ENCODE results near the gene GLO1. TPM values are rescaled to one million over a fixed set of nuclear protein-coding genes. Genes with fewer than 3 reads are reported as not detected.

Gene GLO1
- total and polyA plus RNA-seq, 12 donors, result 44.6 to 174 (median 97.3) TPM

DNA sequence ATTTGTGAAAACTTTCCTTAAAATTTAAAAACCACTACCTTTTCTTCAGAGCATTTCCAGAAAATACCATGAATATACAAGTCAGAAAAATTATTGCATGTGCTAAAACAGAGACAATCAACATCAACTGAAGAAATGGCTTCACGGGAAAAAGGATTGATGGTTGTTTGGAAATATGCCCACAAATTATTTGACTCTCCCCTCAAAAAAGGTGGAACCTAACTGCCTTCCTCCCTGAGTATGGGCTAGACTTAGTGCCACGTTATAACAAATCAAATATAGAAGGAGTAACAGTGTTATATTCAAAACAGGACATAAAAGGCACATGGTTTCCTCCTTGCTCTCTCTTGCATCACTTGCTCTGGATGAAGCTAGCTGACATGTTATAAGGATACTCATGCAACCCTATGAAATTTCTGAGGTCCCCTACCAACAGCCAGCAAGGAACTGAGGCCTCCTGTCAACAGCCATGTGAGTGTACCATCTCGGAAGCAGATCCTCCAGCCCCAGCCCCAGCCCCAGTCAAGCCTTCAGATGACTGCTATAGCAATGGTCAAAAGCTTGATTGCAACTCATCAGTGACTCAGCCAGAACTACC is 71.7 kb downstream of the GLO1 start:
- Histone ChIP-seq H3K27ac (no peak overlapping the region), H3K4me1 (replicated peaks in 1 of 2) (peaks cover 0 to 12% of the 10 kb centered on the region in 2 donors), H3K36me3 (replicated peaks in 1 of 2) (no peaks in the 10 kb centered on the region), H3K4me3 (no peak overlapping the region), H3K9me3 (replicated peaks in 1 of 3) (no peaks in the 10 kb centered on the region), H3K27me3 (no peaks in the 10 kb centered on the region)
- no peak for DNase-seq
- no peak for TF ChIP-seq POLR2A (IDR thresholded peaks at IDR 0.05)
- TF ChIP-seq, protein P1, sequence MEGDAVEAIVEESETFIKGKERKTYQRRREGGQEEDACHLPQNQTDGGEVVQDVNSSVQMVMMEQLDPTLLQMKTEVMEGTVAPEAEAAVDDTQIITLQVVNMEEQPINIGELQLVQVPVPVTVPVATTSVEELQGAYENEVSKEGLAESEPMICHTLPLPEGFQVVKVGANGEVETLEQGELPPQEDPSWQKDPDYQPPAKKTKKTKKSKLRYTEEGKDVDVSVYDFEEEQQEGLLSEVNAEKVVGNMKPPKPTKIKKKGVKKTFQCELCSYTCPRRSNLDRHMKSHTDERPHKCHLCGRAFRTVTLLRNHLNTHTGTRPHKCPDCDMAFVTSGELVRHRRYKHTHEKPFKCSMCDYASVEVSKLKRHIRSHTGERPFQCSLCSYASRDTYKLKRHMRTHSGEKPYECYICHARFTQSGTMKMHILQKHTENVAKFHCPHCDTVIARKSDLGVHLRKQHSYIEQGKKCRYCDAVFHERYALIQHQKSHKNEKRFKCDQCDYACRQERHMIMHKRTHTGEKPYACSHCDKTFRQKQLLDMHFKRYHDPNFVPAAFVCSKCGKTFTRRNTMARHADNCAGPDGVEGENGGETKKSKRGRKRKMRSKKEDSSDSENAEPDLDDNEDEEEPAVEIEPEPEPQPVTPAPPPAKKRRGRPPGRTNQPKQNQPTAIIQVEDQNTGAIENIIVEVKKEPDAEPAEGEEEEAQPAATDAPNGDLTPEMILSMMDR (IDR thresholded peaks at IDR 0.05), result no peak
- WGBS, 4 donors, result 88 to 93% (median 91%) methylated on average over 3 of the region's 3 CpGs
- intact Hi-C loops (cut with DNase I), result no loop called here

Other genes with a start within 250 kb of the GLO1 start
- 10 to 100 TPM in 8 of 9 donors, 1 to 10 TPM in 1; 8.9 to 29.6 (median 19.5) TPM for gene BTBD9, start 63.2 kb downstream of the GLO1 start, total RNA-seq
- 10 to 100 TPM in 1 of 3 donors, 1 to 10 TPM in 2; 2.4 to 13.2 (median 4.7) TPM for gene BTBD9, start 63.2 kb downstream of the GLO1 start, polyA plus RNA-seq
- gene DNAH8, start 12.2 kb upstream of the GLO1 start, total RNA-seq, result under 1 TPM in 1 of 9 donors, not detected in 8; under 0.01 TPM
- under 1 TPM in 1 of 3 donors, not detected in 2; 0.02 TPM for gene DNAH8, start 12.2 kb upstream of the GLO1 start, polyA plus RNA-seq